ENCODE data around the gene ARL3.

DNA sequence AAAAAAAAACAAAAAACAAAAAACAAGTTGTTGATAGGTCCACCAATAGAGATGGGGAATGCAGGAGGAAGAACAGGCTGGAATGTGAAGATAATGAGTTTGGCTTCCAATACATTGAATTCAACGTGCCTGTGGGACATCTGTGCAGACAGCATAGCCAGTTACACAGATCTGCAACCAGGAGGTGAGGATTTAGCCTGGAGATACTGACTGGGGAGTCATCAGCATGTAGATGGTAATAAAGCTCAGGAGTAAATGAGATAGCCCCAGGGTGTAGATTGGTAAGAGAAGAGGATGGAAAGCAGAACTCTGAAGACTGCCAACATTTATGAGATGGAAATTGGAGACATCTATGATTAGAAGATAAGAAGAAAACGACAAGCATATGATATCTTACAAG is 74.7 kb downstream of the ARL3 start:
- TF ChIP-seq POLR2A (IDR thresholded peaks at IDR 0.05) (no peak), CTCF (IDR thresholded peaks at IDR 0.05) (no peak)

All from sigmoid colon (tissue), 3 donors.